ENCODE results near the gene CAPG. TPM values are rescaled to one million over a fixed set of nuclear protein-coding genes. Genes with fewer than 3 reads are reported as not detected.
"Not testable (repeated sequence)": the region's sequence is repeated elsewhere in the genome, so short reads cannot be mapped to it uniquely, and the experiment has no call there.

CAPG gene
- total RNA-seq, 1 donor from 2014 or later, result 146 TPM

- Mint-ChIP-seq H3K4me1 (ENCODE audit: low read depth) (peaks cover 13% of the 10 kb centered on the region), H3K36me3 (ENCODE audit: low read depth) (peaks cover 63% of the 10 kb centered on the region), H3K9me3 (no peaks in the 10 kb centered on the region), H3K27me3 (ENCODE audit: low read depth) (no peaks in the 10 kb centered on the region), H3K4me3 (ENCODE audit: low read depth) (no peak overlapping the region), H3K27ac (no peak overlapping the region)
- no peak for DNase-seq (ENCODE audit: low spot score)
- intact Hi-C loops (cut with micrococcal nuclease), result no loop called here
Observed at GRCh38 chr2:85395912-85396475, 14.2 kb downstream of the CAPG start.

DNA sequence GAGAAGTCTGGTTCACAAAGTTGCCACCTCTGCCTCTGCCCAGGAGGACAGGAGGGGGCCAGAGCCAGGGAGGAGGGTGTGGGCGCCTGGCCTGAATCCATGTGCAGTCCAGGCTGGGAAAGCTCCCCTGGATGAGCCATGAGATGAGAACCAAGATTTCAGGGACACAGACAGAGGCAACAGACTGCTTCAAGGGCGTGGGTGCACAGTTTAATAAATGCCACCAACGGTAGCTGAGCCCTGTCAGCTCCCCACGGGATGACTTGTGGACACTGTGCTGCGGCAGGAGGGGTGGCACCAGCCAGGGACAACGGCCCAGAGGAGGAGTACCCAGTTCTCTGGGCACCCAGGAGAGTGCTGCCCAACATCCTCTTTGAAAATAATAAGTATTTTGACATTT lies 15.2 kb downstream of the CAPG start:
- Mint-ChIP-seq H3K4me1 (ENCODE audit: low read depth) (peaks cover 13% of the 10 kb centered on the region), H3K36me3 (ENCODE audit: low read depth) (peaks cover 60% of the 10 kb centered on the region), H3K4me3 (ENCODE audit: low read depth) (no peak overlapping the region), H3K9me3 (no peaks in the 10 kb centered on the region), H3K27me3 (ENCODE audit: low read depth) (no peaks in the 10 kb centered on the region), H3K27ac (no peak overlapping the region)
- no peak for DNase-seq (ENCODE audit: low spot score)
- intact Hi-C loops (cut with micrococcal nuclease), result no loop called here

DNA sequence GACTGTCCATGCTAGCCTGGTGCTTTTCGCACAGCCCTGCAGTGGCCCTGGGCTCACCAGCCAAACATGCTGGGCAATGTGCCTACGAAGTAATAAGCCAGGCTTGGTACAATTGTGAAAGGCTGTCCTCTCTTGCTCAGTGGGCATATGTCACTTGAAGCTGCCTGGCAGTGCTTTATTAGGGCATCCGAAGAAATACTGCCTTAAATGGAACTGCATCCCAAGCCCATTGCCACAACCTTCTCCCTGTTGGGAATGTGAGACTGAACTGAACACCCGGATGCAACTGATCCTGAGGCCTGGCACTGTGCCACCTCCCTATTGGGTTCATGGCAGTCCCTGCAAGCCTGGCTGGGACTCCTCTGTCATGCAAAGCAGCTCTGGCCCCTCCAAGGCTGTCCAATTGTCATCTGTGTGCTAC lies 15.9 kb downstream of the CAPG start:
- Mint-ChIP-seq H3K4me1 (ENCODE audit: low read depth) (peaks cover 13% of the 10 kb centered on the region), H3K27ac (no peak overlapping the region), H3K36me3 (ENCODE audit: low read depth) (peaks cover 63% of the 10 kb centered on the region), H3K9me3 (no peaks in the 10 kb centered on the region), H3K4me3 (ENCODE audit: low read depth) (no peak overlapping the region), H3K27me3 (ENCODE audit: low read depth) (no peaks in the 10 kb centered on the region)
- intact Hi-C loops (cut with micrococcal nuclease), result no loop called here
- DNase-seq (ENCODE audit: low spot score), result no peak

- H3K4me3 Mint-ChIP-seq (ENCODE audit: low read depth), result no peak overlapping the region
- H3K9me3 Mint-ChIP-seq, result no peaks in the 10 kb centered on the region
- H3K4me1 Mint-ChIP-seq (ENCODE audit: low read depth), result peaks cover 13% of the 10 kb centered on the region
- H3K27me3 Mint-ChIP-seq (ENCODE audit: low read depth), result no peaks in the 10 kb centered on the region
- intact Hi-C loops (cut with micrococcal nuclease), result no loop called here
- DNase-seq (ENCODE audit: low spot score), result no peak
- H3K27ac Mint-ChIP-seq, result no peak overlapping the region
- peaks cover 63% of the 10 kb centered on the region for H3K36me3 Mint-ChIP-seq (ENCODE audit: low read depth)
Observed at GRCh38 chr2:85393836-85394235, 16.3 kb downstream of the CAPG start.

DNA sequence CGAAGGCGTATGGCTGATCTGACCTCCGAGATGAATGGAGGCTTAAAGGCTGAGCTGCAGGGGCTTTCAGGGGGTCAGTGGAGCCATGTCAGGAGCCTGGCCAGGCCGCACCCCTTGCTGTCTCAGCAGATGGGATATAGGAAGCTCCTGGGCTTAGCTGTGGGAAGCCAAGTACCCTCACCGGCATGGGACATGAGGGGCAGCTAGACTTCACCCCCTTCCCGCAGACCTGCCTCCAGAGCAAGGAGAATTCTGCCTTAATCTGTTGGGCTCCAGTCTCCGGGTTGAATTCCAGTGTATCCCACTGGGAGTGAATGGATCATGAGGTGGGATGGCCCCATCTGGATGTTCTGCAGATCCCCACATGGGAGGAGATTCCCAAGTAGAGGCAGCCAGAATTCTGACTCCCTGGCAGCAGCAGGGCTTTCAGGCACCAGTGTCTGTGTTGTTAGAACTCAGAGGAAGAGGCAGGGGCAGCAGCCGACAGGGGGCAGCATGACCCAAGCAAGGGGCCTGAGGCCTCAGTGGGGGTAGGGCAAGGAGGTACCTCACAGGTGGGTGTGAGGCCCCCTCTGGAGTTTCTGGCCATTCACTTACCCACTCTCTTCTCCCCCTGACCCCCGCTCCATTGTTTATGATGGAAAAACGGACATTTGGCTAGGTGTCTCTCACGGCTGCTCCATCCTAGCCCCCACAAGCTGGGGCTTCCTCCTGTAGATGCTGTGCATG lies 19.1 kb downstream of the CAPG start:
- H3K27ac Mint-ChIP-seq, result no peak overlapping the region
- H3K4me1 Mint-ChIP-seq (ENCODE audit: low read depth), result peaks cover 4% of the 10 kb centered on the region
- intact Hi-C loops (cut with micrococcal nuclease), result loop anchor here (1.0 kb wide), 1 partner anchor 161 kb away; no protein-coding TSS in a partner anchor
- H3K4me3 Mint-ChIP-seq (ENCODE audit: low read depth), result no peak overlapping the region
- peaks cover 49% of the 10 kb centered on the region for H3K36me3 Mint-ChIP-seq (ENCODE audit: low read depth)
- peak; percentile 54 for DNase-seq (ENCODE audit: low spot score)
- H3K9me3 Mint-ChIP-seq, result no peaks in the 10 kb centered on the region
- no peaks in the 10 kb centered on the region for H3K27me3 Mint-ChIP-seq (ENCODE audit: low read depth)

DNA sequence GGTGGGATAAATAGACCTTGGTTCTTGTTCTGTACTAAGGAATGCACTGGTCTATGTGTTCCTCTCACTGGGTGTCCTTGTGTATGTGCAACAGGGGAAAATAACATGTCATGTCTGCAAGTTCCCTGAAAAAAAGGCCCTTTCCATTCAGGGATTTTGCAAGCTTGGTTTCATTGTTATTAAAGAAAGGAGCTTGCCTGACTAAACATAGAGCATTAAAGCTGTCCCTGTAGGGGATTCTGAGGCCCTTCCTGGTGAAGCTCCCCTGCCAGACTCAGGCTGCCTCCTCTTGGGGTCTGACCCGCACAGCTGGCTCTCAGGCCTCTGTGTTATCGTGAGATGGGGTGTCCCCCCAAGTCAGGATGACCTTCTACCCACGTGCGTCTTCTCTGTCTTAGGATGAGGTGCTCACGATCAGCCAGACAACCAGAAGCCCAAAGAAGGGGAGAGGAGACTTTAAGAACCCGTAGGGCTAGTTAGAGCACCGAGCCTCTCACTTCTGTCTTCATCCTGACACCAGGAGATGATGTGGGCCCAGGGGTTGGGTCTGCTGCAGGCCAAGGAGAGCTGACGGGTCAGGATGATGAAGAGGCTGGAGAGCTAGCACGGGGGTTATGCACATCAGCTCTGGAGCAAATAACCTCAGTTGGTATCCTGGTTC lies 21.2 kb downstream of the CAPG start:
- Mint-ChIP-seq H3K9me3 (no peaks in the 10 kb centered on the region), H3K27ac (no peak overlapping the region), H3K4me3 (ENCODE audit: low read depth) (no peak overlapping the region), H3K27me3 (ENCODE audit: low read depth) (no peaks in the 10 kb centered on the region), H3K4me1 (ENCODE audit: low read depth) (peaks cover 4% of the 10 kb centered on the region), H3K36me3 (ENCODE audit: low read depth) (peaks cover 58% of the 10 kb centered on the region)
- intact Hi-C loops (cut with micrococcal nuclease), result no loop called here
- no peak for DNase-seq (ENCODE audit: low spot score)

- Mint-ChIP-seq H3K4me3 (ENCODE audit: low read depth) (no peak overlapping the region), H3K27ac (no peak overlapping the region), H3K36me3 (ENCODE audit: low read depth) (peaks cover 61% of the 10 kb centered on the region), H3K4me1 (ENCODE audit: low read depth) (peaks cover 7% of the 10 kb centered on the region), H3K9me3 (no peaks in the 10 kb centered on the region), H3K27me3 (ENCODE audit: low read depth) (no peaks in the 10 kb centered on the region)
- intact Hi-C loops (cut with micrococcal nuclease), result no loop called here
- DNase-seq (ENCODE audit: low spot score), result no peak
Observed at GRCh38 chr2:85387754-85388153, 22.4 kb downstream of the CAPG start.

- Mint-ChIP-seq H3K9me3 (no peaks in the 10 kb centered on the region), H3K27ac (no peak overlapping the region), H3K4me3 (ENCODE audit: low read depth) (no peak overlapping the region), H3K27me3 (ENCODE audit: low read depth) (no peaks in the 10 kb centered on the region), H3K4me1 (ENCODE audit: low read depth) (peaks cover 4% of the 10 kb centered on the region), H3K36me3 (ENCODE audit: low read depth) (peaks cover 60% of the 10 kb centered on the region)
- intact Hi-C loops (cut with micrococcal nuclease), result no loop called here
- no peak for DNase-seq (ENCODE audit: low spot score)
Observed at GRCh38 chr2:85385746-85386145, 24.4 kb downstream of the CAPG start.

GRCh38 chr2:85383850-85384249 lies 26.3 kb downstream of the CAPG start:
- Mint-ChIP-seq H3K27ac (peak overlapping the region; percentile 67), H3K4me1 (ENCODE audit: low read depth) (peaks cover 4% of the 10 kb centered on the region), H3K4me3 (ENCODE audit: low read depth) (no peak overlapping the region), H3K9me3 (peaks cover 6% of the 10 kb centered on the region), H3K27me3 (ENCODE audit: low read depth) (no peaks in the 10 kb centered on the region), H3K36me3 (ENCODE audit: low read depth) (peaks cover 59% of the 10 kb centered on the region)
- intact Hi-C loops (cut with micrococcal nuclease), result no loop called here
- DNase-seq (ENCODE audit: low spot score), result no peak

GRCh38 chr2:85383151-85383550 lies 27.0 kb downstream of the CAPG start:
- H3K4me3 Mint-ChIP-seq (ENCODE audit: low read depth); H3K9me3 Mint-ChIP-seq; H3K27me3 Mint-ChIP-seq (ENCODE audit: low read depth); DNase-seq (ENCODE audit: low spot score); intact Hi-C loops (cut with micrococcal nuclease); H3K27ac Mint-ChIP-seq; H3K4me1 Mint-ChIP-seq (ENCODE audit: low read depth): not testable (repeated sequence)
- peaks cover 62% of the 10 kb centered on the region for H3K36me3 Mint-ChIP-seq (ENCODE audit: low read depth)

- H3K4me1 Mint-ChIP-seq (ENCODE audit: low read depth), result peaks cover 4% of the 10 kb centered on the region
- intact Hi-C loops (cut with micrococcal nuclease), result no loop called here
- H3K4me3 Mint-ChIP-seq (ENCODE audit: low read depth), result no peak overlapping the region
- H3K27ac Mint-ChIP-seq, result no peak overlapping the region
- H3K27me3 Mint-ChIP-seq (ENCODE audit: low read depth), result no peaks in the 10 kb centered on the region
- DNase-seq (ENCODE audit: low spot score), result no peak
- peaks cover 71% of the 10 kb centered on the region for H3K36me3 Mint-ChIP-seq (ENCODE audit: low read depth)
- peaks cover 6% of the 10 kb centered on the region for H3K9me3 Mint-ChIP-seq
Observed at GRCh38 chr2:85380048-85380447, 30.1 kb downstream of the CAPG start.

GRCh38 chr2:85378257-85378656 lies 31.9 kb downstream of the CAPG start:
- intact Hi-C loops (cut with micrococcal nuclease), result no loop called here
- Mint-ChIP-seq H3K27me3 (ENCODE audit: low read depth) (no peaks in the 10 kb centered on the region), H3K4me3 (ENCODE audit: low read depth) (no peak overlapping the region), H3K27ac (no peak overlapping the region), H3K9me3 (peaks cover 6% of the 10 kb centered on the region), H3K4me1 (ENCODE audit: low read depth) (no peaks in the 10 kb centered on the region), H3K36me3 (ENCODE audit: low read depth) (peaks cover 69% of the 10 kb centered on the region)
- DNase-seq (ENCODE audit: low spot score), result no peak

- no peak overlapping the region for H3K4me3 Mint-ChIP-seq (ENCODE audit: low read depth)
- peaks cover 6% of the 10 kb centered on the region for H3K9me3 Mint-ChIP-seq
- no peak for DNase-seq (ENCODE audit: low spot score)
- intact Hi-C loops (cut with micrococcal nuclease), result no loop called here
- H3K4me1 Mint-ChIP-seq (ENCODE audit: low read depth), result no peaks in the 10 kb centered on the region
- H3K36me3 Mint-ChIP-seq (ENCODE audit: low read depth), result peaks cover 66% of the 10 kb centered on the region
- H3K27ac Mint-ChIP-seq, result no peak overlapping the region
- H3K27me3 Mint-ChIP-seq (ENCODE audit: low read depth), result no peaks in the 10 kb centered on the region
Observed at GRCh38 chr2:85377083-85377482, 33.1 kb downstream of the CAPG start.

Measured in activated T-helper 2 cell treated with anti-CD3 and anti-CD28 coated beads, Interferon-gamma antibody, Interleukin-2, Interleukin-4, amounts not matched to agents 10 μg/mL and 5 μg/mL and 100 μg/mL, durations not matched to agents 14 hours and 24 hours and 36 hours (primary cell).